Astrocyte of the spinal cord (primary cell): ENCODE results near the gene SLC9B2.
A peak's percentile ranks its signal among the peaks of the same experiment; 100 is the strongest.

ENCODE experiments used
- DNase-seq: peaks from one replicate; pipeline ENCODE4 v3.0.0; 2011; ENCODE audit warnings: low read depth, low spot score
- H3K4me3 ChIP-seq: 2 replicates; pipeline ENCODE4 v1.5.1; 2011; ENCODE audit warnings: low read depth, mild to moderate bottlenecking, low read length, moderate library complexity
- in situ Hi-C: cut with HindIII; loops from 2 replicates; pipeline ENCODE4 v1.10.0; 2017; ENCODE audit warnings: low sequenced_read_pairs
- TF ChIP-seq, protein P1 (sequence below): IDR thresholded peaks from 2 replicates; pipeline ENCODE4 v1.5.1; 2012; ENCODE audit warnings: low read depth, mild to moderate bottlenecking, low read length, inconsistent platforms

The SLC9B2 gene

DNA sequence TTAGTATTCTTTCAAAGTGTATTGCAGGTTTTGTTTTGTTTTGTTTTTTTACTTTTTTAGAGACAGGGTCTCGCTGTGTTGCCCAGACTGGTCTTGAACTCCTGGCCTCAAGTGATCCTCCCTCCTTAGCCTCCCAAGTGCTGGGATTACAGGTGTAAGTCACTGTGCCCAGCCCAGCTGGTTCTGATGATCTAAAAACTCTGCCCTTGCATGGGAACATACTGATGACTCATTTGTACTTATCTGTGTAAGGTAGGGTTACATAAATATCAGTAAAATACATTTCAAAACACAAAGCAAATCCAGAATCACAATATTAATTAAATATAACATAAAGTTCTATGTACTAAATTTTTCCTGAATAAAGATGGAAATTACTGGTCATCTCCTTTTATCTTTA, 49.7 kb downstream of the SLC9B2 start:
- no peak for DNase-seq
- no peak overlapping the region for H3K4me3 ChIP-seq
- in situ Hi-C loops: no loop called here
- TF ChIP-seq, protein P1, sequence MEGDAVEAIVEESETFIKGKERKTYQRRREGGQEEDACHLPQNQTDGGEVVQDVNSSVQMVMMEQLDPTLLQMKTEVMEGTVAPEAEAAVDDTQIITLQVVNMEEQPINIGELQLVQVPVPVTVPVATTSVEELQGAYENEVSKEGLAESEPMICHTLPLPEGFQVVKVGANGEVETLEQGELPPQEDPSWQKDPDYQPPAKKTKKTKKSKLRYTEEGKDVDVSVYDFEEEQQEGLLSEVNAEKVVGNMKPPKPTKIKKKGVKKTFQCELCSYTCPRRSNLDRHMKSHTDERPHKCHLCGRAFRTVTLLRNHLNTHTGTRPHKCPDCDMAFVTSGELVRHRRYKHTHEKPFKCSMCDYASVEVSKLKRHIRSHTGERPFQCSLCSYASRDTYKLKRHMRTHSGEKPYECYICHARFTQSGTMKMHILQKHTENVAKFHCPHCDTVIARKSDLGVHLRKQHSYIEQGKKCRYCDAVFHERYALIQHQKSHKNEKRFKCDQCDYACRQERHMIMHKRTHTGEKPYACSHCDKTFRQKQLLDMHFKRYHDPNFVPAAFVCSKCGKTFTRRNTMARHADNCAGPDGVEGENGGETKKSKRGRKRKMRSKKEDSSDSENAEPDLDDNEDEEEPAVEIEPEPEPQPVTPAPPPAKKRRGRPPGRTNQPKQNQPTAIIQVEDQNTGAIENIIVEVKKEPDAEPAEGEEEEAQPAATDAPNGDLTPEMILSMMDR: no peak

DNA sequence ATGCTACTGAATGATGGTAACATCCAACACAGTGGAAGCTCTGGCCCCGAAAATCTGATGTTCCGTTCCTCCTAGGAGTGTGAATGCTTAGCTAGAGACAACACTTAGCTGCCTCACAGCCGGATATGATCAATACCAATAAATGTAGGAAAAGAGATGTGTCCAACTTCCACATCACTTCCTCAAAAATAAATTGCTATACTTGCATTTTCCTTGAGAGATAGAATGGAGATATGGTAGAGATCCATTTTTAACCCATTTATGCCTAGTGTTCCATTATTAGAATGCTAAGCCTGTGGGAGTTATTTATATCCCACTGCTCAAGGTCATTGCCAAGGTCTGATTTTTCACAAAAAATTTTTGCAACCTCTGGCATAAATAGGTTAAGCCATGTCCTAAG, 51.6 kb downstream of the SLC9B2 start:
- no peak for DNase-seq
- TF ChIP-seq, protein P1: no peak
- in situ Hi-C loops: no loop called here
- no peak overlapping the region for H3K4me3 ChIP-seq

DNA sequence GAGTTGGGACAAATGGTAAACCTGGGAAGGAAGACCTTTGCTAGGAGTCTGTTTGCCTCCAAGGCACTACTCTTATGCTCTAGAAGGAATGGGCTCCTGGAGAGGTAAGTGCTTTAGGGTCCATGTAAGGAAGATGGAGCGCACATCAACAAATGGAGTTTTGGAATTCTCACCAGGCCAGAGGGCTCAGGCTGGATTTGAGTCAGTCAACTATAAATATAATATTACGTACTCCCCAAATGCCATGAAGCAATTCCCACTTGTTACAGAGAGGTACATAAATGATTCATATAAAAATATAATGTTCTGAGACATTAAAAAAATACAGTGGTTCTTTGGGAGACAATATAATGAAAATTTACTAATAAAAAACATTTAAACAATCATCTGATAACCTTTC, 55.4 kb downstream of the SLC9B2 start:
- TF ChIP-seq, protein P1: no peak
- no peak for DNase-seq
- in situ Hi-C loops: no loop called here

DNA sequence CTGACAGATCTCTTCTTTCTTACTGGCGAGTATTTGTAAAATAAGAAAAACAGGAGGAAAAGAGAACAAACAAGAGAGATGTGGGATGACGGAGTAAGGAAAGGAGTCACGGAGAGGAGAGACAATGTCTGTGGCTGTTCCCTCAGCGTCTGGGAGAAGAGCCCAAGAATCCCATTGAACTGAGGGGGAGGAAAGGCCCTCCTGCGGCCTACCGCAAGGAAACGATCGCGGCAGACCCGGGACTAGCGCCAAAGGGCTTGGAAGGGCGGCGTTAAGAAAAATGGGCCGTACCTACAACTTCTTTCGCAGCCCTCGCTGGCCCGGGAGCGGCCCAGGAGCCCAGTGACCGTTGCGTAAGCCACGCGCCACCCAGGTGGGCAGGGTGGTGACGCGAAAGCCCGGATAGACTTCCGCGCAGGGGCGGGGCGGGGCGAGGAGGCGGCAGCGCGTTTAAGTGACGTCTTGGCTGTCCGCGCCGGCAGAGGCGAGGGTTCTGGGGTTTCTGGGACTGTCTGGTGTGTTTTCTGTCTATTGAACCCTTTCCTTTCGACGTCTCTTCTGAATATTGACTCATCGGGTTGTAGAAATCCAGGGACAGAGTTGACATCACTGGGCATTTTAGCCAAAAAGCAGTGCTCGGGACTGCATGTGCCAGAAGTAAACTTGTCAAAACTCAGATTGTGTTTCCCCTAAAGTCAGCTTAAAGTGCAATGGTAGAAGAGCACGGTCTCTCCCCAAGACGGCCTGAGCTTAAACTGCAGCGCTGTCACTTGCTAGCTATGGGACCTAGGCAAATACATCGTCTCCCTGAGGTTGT, 57.0 kb downstream of the SLC9B2 start, which contains the start of gene SLC9B1:
Gene SLC9B1, minus strand, starts transcription at position 398 of the 817 bp plus-strand sequence. CDS start 27,994 bp downstream, outside the sequence.
- in situ Hi-C loops: no loop called here
- peak within 1 kb of the TSS; percentile 53 for H3K4me3 ChIP-seq
- peak; percentile 99 for DNase-seq
- TF ChIP-seq, protein P1: no peak

More for the DNA sequence above, 55.4 kb downstream of the SLC9B2 start:
- no peak overlapping the region for H3K4me3 ChIP-seq

DNA sequence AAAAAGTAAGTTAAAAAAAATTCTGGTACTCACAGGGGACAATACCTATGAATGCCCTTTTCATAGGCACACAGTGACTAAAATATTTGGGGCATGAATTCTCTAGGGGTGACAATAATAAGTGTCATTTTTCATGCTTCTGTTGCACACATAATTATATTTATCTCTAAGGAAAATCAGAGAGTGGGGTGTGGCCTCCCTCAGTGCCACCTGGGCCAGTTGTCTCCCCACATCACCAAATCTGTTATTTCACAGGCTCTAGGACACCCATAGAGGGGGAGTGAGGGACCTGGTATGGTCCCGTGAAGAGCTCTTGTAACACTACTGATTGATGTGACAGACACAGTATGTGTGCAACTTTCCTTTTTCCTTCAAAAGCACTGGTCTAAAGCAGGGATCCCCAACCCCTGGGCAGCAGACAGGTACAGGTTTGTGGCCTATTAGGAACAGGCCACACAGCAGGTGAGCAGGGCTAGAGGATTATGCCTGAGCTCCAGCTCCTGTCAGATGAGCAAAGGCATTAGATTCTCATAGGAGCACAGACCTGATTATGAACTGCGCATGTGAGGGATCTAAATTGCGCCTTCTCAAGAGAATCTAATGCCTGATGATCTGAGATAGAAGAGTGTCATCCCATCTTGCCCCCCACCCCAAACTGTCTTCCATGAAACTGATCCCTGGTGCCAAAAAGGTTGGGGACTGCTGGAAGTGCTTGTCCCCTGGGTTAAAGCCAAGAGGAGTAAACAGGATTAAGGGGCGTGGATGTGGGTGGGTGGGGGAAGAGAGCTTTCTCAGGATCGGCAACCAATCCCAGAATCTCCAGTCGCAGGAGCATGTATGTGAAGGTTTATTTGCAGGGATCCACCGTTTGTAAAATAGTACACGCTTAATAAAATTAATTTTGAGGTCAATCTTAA, 57.9 kb downstream of the SLC9B2 start:
- in situ Hi-C loops: no loop called here
- DNase-seq: no peak
- TF ChIP-seq, protein P1: no peak
- peak overlapping the region; percentile 53 for H3K4me3 ChIP-seq

DNA sequence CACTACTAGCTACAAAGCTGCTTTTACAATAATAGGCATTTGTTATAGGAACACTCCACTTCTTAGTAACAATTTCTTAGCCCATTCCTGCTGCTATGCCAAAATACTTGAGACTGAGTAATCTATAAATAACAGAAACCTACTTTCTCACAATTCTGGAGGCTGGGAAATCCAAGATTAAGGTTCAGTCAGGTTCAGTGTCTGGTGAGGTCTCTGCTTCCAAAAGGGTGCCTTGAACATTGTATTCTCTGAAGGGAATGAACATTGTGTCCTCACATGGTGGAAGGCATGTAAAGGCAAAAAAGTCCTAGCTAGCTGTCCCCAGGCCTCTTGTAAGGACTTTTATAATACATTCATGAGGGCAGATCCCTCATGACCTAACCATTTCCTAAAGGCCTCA, 64.0 kb downstream of the SLC9B2 start:
- TF ChIP-seq, protein P1: no peak
- DNase-seq: no peak
- in situ Hi-C loops: no loop called here
- H3K4me3 ChIP-seq: no peak overlapping the region
